Renal cortex interstitium (tissue), 11 donors: Measurements from ENCODE around the gene TGM2. TPM values are rescaled to one million over a fixed set of nuclear protein-coding genes. Genes with fewer than 3 reads are reported as not detected.

Experiments
- DNase-seq, 11 donors: peaks; one replicate each; pipeline ENCODE4 v3.0.0-alpha.2; 2013; ENCODE audit warnings: low read depth in 9 of 11, low spot score in 4 of 11; ENCODE audit errors: extremely low read depth in 1 of 11
- polyA plus RNA-seq, 3 donors: library from polyadenylated mRNA; unstranded; fragments of 120-200 nt; gene quantifications; one replicate each; pipeline ENCODE4 v1.2.1, GENCODE V29; 2013; ENCODE audit not compliant: insufficient read length in 3 of 3

TGM2 gene
- polyA plus RNA-seq, 3 donors = 29.3 to 40.4 (median 39.4) TPM

DNA sequence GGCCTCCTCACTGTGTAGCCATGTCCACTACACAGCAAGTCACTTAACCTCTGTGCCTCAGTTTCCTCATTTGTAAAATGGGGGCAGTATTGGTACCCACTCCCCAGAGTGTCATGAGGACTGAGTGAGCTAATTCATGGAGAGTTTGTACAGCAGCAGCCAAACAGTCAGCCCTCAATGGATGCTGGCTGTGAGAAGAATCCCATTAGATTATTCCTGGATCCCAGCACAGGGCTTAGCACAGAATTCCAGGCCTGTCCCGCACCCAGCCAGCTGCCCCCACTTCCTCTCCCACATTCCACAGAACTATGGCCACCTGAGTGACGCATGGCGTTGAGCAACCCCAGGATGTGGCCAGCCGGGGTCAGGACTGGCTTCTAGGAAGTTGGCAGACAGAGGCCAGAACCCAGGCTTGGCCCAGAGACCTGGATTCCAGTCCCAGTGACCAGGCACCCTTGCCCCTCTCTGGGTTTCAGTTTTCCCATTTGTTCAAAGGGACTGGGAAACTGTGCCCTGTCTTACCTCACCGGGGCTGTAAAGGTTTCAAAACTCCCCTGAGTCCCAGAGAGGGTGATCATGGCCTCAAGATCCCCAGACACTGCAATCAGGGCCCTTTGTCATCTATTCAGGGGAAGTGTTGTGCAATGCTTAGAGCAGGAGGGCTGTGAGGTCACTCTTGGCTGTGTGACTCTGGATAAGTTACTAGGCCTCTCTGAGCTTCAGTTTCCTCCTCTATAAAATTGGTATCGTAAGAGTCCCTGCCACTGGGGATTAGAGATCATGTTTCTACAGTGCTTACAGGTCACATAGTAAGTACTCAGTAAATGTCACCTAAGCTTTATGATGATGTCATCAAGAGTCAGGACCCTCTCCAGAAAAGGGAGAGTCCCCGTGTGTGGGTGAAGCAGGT, 3.0 kb upstream of the TGM2 start:
- DNase-seq = no peak

DNA sequence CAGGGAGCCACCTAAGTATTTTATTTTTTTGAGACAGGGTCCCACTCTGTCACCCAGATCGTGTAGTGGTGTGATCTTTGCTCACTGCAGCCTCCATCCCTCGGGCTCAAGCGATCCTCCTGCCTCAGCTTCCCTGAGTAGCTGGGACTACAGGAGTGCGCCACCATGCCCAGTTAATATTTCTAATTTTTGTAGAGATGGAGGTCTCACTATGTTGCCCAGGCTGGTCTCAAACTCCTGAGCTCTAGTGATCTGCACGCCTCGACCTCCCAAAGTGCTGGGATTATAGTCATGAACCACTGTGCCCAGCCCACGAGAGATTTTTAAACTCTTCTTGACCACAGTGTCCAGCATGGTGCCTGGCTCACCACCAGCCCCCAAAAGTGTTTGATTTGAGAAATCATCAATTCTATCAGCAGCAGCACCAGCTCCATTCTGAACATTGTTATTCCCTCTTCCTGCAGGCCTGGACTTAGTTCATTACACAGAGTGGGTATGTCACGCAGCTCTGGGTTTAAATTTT, 2.3 kb upstream of the TGM2 start:
- DNase-seq = no peak

DNA sequence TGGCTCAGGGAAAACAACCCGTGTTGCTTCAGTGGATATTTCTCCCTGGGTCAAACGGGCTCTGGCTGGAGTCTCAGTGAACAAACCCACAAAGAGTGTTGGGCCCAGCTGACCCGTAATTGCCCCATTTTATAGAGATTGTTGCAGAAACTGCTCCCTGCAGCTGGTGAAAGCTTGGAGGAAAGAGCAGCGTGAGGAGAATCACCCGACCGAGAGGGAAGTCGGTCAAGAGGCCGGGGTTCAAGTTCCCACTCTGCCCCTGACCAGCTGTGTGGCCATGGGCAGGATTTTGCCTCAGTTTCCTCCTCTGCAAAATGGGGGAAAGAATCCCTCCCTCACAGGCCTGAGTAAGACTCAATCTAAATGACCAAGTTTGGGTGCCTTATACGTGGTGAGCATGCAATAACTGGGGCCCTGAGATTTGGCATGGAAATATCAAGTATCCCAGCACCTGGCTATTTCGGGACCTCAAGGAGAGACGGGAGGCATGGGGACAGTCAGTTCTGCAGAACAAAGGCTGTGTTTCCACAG, 1.7 kb upstream of the TGM2 start:
- no peak for DNase-seq

DNA sequence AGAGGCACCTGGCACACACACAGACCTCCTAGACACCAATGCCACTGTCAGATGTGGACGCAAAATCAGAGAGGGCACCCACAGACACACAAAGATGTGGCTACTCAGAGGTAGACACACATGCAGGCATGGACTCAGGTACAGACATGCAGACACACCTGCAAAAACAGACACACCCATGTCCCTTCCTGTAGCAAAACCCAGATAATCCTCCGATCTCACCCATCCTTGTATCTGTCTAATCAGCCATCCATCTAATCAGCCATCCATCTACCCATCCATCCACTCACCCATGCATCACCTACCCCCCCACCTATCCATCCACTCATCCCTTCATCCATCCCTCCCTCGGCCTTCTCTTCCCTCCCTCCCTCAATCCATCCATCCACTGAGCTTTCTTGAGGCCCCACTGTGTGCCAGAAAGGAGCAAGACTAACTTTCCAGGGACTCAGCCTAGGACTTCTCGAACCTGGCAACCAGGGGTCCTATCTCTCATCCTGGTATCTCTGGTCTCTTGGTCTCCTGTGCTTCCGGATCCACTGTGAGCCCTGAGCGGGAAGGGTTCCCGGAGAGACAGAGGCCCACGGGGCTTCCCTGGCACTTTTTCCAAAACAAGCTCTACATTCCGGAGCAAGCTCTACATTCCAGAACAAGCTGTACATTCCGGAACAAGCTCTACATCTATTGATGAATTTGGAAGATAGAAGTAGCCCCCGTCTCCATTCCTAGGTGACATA, 1.1 kb upstream of the TGM2 start:
- DNase-seq = no peak

DNA sequence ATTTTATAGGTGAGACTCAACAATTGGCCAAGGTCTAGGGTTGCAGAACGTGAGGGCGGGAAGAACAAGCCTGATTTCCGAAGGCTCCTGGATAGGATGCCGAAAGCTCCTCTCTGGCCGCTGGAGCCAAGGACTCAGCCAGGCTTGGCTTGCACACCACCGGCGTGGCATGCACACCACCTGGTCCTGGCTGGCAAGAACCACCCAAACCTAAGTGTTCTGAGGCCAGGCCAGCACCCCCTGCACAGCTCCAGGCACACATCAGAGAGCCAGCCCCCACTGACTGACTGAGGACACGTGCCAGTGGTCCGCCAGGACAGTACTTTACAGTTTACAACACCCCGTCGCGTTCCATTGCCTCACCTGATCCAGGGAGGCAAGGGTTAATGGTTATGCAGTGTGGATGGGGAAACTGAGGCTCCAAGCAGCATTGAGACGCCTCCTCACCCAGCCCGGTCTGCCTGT, 414 bp downstream of the TGM2 start:
- DNase-seq = no peak

DNA sequence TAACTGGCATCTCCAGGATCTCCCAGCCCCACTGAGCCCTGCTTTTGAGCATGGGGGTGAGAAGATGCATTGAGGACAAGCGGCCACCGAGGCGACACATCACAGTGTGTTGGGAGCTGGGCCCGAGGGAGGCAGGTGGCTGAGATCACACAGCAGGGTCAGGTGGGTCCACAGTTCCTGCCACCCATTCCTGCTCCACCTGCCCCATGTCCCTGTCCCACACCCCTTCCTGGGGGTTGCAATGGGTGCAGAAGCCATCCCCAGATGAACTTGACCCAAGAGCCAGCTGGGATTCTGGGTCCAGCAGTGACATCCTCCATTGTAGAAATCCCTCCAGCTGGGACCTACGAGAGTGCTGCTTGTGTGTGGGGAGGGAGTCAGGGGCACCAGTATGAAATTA, 1.0 kb downstream of the TGM2 start:
- no peak for DNase-seq

DNA sequence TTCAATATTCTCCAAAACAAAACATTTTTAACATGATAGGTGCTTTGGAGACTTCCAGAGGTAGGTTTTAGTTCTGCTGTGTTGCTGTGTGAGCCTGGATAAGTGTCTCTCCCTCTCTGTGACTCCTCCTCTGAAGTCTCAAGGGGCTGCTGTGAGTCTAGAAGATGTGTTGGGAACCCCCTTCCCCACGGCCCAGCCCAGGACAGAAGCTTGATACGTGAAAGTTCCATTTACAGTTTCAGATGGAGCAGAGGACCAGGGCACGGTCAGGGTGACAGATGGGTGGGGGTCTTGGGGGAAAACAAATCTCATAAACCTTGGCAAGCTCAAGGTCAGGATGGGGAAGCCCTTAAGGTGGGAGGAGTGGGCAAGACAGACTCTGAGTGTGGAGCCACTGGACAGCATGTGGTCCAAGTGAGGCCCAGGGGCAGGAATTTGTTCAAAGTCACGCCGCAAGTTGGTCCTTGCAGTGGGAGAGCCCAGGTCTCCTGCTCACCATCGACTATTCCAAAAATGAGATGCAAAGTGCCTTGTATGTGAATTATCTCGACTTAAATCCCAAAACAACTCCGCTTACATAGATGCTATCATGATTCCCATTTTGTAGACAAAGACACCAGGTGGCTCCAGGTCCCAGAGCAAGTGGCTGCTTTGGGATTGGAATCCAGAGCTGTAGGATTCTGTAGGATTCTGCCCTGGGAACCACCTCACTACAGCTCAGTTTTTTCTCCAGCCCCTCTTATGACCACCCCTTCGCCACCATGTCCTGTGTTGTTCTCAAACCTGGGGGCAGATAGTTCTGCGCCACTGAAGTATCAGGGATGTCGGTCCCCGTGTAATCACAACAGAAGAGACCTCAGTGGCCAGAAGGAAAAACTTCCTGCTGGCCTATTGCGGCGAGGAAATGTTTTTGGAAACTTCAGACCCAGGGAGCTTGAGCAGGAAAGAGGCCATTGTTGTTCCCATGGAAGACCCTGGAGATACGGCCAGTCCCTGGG, 1.9 kb downstream of the TGM2 start:
- DNase-seq = no peak

DNA sequence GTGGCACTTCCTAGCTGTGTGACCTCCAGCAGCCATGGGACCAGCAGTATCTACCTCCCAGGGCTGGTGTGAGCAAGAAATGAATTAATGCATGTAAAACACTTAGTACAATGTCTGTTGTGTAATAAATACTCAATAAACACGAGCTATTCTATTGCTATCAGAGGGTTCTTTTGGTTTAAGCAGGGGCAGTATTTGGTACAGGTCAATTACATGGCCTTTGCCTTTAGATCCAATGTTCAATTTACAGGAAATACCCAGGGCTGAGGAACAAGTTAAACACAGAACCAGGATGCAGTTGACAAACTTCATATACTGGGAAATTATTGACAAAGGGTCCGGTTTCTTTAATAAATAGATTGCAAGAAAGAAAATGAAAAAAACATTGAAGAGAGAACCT, 2.9 kb downstream of the TGM2 start:
- DNase-seq = no peak

DNA sequence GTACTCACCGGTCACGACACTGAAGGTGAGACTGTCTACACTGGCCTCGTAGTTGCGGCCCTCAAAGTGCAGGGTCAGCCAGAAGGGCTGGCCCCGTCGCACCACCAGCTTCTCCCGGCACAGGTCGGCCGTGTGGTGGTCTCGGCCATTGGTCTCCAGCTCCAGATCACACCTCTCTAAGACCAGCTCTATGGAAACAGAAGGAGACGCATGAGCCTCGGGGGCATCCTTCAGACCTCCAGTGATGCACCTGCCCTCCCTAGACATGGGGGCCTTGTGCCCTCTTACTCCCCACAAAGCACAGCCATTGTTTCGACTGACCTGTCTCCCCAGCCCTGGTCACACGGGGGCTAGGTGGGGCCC, 3.7 kb downstream of the TGM2 start:
- no peak for DNase-seq

DNA sequence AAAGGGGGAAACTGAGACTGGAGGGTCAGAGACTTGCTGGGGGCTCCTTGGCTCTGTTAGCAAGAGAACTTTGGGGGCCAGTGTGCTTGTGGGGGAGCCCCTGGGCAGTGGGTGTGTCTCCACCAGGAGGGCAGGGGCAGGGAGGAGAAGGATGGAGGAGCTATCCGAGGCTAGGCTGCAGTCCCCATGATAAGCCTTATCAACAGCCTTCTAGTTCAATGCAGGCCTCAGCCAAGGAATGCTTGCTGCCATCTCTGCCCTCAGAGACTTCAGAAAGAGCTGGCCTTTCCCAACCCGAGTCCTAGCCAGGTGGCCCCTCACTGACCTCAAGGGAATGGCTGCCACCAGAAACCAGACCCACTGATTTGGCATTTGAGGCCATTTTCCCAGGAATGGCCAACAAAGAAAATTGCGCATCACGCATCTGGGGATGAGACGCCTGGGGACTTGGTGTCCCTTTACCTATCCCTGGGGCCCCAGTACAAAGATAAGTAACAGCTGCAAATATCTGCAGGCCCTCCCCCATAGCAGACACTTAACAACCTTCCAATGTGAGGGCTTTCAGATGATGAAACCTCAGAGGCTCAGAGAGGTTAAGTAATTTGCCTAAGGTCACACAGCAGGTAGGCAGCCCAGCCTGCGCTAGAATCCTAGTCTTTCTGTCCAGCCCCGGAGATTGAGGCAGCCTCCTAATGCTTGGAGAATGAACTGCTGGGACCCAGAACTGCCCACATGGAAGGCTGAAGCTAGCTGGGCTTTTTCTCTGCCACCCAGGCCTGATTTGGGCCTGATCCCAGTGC, 4.9 kb downstream of the TGM2 start:
- no peak for DNase-seq

DNA sequence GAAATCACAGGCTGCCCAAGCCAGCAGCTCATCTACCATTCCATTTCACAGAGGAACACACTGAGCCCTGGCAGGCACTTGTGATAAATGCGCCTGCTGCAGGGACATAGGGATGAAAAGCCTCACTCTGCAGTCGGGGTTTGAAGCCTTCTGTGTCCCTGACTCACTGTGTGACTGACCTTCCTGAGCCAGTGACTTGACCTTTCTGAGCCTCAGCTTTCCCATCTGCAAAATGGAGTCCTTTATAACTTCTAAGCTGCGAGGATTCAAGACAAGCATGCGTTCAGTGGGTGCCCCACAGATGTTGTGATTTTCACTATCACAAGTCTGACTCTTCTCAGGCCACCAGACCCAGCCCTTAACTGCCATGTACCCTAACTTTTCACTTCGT, 5.5 kb downstream of the TGM2 start:
- DNase-seq = no peak

DNA sequence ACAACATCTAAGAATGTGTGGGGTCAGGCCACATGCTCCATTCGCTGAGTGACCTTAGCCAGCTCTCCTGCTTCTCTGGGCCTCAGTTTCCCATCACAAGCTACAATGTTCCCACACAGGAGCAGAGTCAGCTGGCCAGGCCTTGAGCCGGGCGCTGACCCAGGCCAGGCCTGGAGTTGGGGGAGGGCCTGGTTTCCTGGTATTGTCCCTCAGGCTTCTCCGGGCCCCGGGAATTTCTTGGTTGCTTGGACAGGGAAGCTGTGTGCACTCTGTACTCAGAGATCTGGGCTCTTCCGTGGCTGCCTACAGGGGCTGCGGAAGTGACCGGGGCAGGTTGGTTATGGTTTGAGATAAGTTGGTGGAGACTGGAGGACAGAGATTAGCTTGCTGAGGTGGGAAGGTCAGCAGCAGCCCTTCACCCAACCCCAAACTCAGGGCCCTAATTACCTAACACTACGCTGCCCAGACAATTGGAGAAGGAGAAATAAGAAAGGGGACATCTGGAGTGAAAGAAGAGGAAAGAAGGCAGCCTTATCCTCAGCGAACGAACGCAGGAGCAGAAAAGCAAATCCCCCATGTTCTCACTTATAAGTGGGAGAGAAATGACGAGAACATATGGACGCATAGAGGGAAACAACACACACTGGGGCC, 6.2 kb downstream of the TGM2 start:
- no peak for DNase-seq

DNA sequence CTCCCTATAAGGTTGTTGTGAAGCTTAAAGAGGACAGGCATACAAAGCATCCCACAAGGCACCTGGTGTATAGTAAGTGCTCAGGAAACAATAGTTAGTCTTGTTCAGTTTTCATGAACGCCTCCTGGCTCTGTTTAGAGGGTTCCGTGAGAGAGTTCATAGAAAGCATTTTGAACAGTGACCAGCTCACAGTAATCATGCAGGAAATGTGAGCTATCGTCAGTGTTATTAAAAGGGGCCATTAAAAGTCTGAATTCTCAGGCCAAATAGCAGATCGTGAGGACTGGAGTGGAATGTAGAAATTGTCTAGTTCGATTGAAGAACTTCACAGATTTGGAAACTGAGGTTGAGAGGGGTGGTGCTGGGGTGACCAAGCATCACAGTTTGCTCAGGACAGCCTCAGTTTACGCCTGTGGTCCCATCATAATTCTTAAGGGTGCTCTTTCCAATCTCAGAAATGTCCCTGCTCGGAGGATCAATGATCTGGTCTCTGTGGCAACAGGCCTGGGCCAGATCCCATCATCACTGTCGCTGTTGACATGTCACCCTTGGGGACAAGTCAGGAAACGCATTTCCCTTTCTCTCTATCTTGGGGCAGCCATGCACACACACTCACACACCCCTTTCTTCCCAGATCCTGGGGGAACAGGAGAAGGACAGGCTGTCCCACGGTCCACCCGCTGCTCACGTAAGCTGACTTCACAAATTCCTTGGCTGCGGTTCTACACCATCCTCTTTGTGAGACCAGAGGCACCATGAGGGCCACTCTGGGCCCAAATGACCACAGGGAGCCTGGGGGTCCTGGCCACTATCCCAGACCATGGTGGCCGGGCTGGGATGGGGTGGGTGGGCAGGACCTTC, 7.2 kb downstream of the TGM2 start:
- DNase-seq = no peak

DNA sequence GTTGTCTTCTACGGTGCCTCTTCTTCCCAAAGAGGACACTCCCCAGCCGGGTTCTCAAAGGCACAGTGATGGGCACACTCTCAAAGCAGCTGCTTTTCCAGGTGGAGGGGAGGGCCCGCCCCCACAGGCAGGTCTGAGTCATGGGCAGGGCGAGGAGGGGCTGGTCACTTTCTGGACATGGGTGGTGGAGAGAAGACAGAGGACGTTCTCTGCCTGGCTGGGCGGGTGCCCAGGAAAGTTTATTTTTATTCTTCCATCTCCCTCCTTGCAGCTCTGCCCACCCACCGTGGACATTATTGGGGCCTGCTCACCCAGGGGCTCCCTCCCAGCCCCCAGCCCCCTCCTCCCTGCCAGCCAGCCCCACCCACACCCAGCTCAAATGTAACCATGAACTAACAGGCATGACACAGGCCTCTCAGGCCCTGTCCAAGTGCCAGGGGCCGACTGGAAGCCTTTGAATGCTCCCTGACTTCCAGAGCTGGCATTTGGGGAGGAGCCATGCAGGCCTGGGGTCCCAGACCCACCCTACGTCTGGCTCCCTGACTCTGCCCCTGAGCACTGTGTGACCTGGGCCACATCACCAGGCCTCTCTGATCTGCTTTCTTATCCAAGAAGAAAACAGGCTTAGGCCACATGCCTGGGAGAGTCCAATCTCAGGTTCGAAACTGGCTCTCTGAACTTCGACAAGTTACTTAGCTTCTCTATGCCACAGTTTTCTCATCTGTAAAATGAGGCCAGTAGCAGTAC, 8.0 kb downstream of the TGM2 start:
- DNase-seq = no peak

DNA sequence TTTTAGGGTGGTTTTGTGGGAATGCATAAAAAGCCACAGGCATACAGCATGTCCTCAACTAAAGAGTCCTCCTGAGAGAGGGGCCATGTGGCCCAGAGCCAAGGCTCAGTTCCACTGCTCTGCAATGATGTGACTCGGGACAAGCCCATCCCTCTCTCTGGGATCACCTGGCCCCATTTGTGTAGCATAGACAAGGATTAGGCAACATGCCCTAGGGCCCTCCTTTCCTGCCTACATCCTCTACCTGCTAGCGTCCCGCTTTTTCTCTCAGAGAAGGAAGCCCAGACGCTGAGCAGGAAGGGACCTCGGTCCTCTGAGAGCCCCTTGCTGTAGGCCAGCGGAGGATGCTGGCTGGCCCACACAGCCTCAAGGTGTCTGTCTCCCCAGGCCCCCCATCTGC, 8.8 kb downstream of the TGM2 start:
- DNase-seq = no peak

DNA sequence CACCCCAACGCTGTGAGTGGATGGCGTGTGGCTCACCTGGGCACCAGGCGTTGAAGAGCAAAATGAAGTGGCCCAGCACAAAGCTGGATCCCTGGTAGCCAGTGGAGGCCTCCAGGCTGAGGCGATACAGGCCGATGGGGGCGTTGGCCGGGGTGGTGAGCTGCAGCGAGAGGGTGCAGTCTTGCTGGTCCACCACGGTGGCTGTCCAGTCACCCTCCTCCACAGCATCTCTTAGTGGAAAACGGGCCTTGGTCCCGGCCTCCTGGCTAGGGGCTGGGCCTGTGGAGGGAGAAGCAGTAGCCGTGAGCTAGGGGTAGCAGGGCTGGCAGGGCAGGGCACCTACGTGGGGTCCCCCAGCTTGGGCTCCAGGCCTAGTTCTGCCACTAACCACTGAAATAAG, 9.3 kb downstream of the TGM2 start:
- DNase-seq = no peak
